ENCODE measurements around the gene URB1. TPM values are rescaled to one million over a fixed set of nuclear protein-coding genes. Genes with fewer than 3 reads are reported as not detected.

URB1 gene
- total and polyA plus RNA-seq, 2 donors (not counting 3 experiments of a cell fraction or from before 2014, with no cell fraction given), result 8.0 to 27.3 TPM

- intact Hi-C loops (cut with micrococcal nuclease) (no loop called here), dilution Hi-C loops (cut with MboI; ENCODE audit: extremely low pct_ligation_motif_present, low sequenced_read_pairs) (no loop called here)
- TF ChIP-seq MYC (IDR thresholded peaks at IDR 0.05; ENCODE audit: low read depth, low read length), result no peak
- no peak for TF ChIP-seq FOS (IDR thresholded peaks at IDR 0.05; ENCODE audit: borderline replicate concordance, insufficient read depth, low read length)
- TF ChIP-seq POLR2A (IDR thresholded peaks at IDR 0.05; ENCODE audit: low read depth, low read length), result no peak
- TF ChIP-seq EZH2 (IDR thresholded peaks at IDR 0.05; ENCODE audit: borderline replicate concordance, low read depth, low read length, severe bottlenecking), result no peak
- TF ChIP-seq JUN (IDR thresholded peaks at IDR 0.05; ENCODE audit: borderline replicate concordance, insufficient read depth, insufficient read length, low read depth), result no peak
- TF ChIP-seq CTCF (IDR thresholded peaks at IDR 0.05; ENCODE audit: extremely low read depth in 1 of 2, insufficient read depth in 1 of 2, low read depth in 1 of 2, low read length in 2 of 2), result no peak
- no peak for TF ChIP-seq POLR2AphosphoS5 (IDR thresholded peaks at IDR 0.05; ENCODE audit: insufficient read depth, low read depth, low read length)
- no peak for TF ChIP-seq GATA2 (IDR thresholded peaks at IDR 0.05; ENCODE audit: insufficient read depth, insufficient read length, low read depth, low read length)
- no peak for TF ChIP-seq MAX (IDR thresholded peaks at IDR 0.05; ENCODE audit: insufficient read depth, insufficient read length)
- H3K4me3 ChIP-seq (replicated peaks in 1 of 3; ENCODE audit: insufficient read depth in 1 of 3, low read depth in 1 of 3, low read length in 3 of 3), result no peak overlapping the region
- H3K9me1 ChIP-seq (replicated peaks; ENCODE audit: control insufficient read depth, extremely low read depth, insufficient read depth, low read length), result no peaks in the 10 kb centered on the region
- H3K79me2 ChIP-seq (ENCODE audit: control insufficient read depth, insufficient read depth, low read length), result peaks cover 3% of the 10 kb centered on the region
- no peak overlapping the region for H3K27ac ChIP-seq (ENCODE audit: insufficient read depth, low read depth, low read length)
- H4K20me1 ChIP-seq (replicated peaks; ENCODE audit: control insufficient read depth, extremely low read depth, insufficient read depth, low read length), result no peaks in the 10 kb centered on the region
- no peaks in the 10 kb centered on the region for H3K9me3 ChIP-seq (replicated peaks; ENCODE audit: control insufficient read depth, insufficient read depth, low read length)
- peaks cover 8% of the 10 kb centered on the region for H3K4me1 ChIP-seq (ENCODE audit: control insufficient read depth, extremely low read depth, insufficient read depth, low read length)
- no peaks in the 10 kb centered on the region for H3K27me3 ChIP-seq (ENCODE audit: control insufficient read depth in 2 of 2, insufficient read depth in 2 of 2, low read length in 2 of 2)
- H2AFZ ChIP-seq (ENCODE audit: low read depth, low read length), result no peak overlapping the region
- DNase-seq (ENCODE audit: low read depth, low spot score) (no peak), FAIRE-seq (no peak)
- CTCF ChIA-PET, result no interaction called here
- POLR2A ChIA-PET, result no interaction called here
- no peak overlapping the region for H3K4me2 ChIP-seq (ENCODE audit: insufficient read depth, low read length)
- peaks cover 10 to 33% of the 10 kb centered on the region in 2 experiments for H3K36me3 ChIP-seq (ENCODE audit: control insufficient read depth in 2 of 2, extremely low read depth in 1 of 2, insufficient read depth in 2 of 2, low read length in 2 of 2)
- no TSS peak for BruUV-seq (replicated peaks)
- no peak overlapping the region for H3K9ac ChIP-seq (replicated peaks; ENCODE audit: extremely low read depth, insufficient read depth, low read length)
Observed at GRCh38 chr21:32366191-32366590, 26.6 kb downstream of the URB1 start.

Measured in endothelial cell of umbilical vein (primary cell).